Naive thymus-derived CD8-positive, alpha-beta T cell (primary cell): ENCODE data around the gene ADGRA1. TPM values are rescaled to one million over a fixed set of nuclear protein-coding genes. Genes with fewer than 3 reads are reported as not detected.
A peak's percentile ranks its signal among the peaks of the same experiment; 100 is the strongest.

ENCODE experiments used
- ATAC-seq, 2 donors: fragments of 150-1000 bp; cut with Tn5 transposase in 1 of 2; sonication (Bioruptor Pico), chemical (Tn5 transposase) in 1 of 2; 1 replicate in 1 of 2; 2 replicates in 1 of 2; pipeline ENCODE4 v1.10.0; 2021; ENCODE audit warnings: mild to moderate bottlenecking in 2 of 2, moderate library complexity in 2 of 2
- POLR2A ChIA-PET: fragments of 350-600 bp; sonication (Branson Sonifier 250); formaldehyde crosslinking; loops from one replicate; lab custom pipeline; 2021; ENCODE audit warnings: antibody characterized with exemption; lab: Charles Lee
- DNase-seq, 10 donors: peaks; one replicate each; pipeline versions ENCODE4 v3.0.0 to v3.0.0-alpha.2; 2020 to 2022
- H3K27ac Mint-ChIP-seq, 10 donors: one replicate each; pipeline ENCODE4 v1.8.0; 2020 to 2022; ENCODE audit warnings: mild to moderate bottlenecking in 10 of 10, mixed read lengths in 10 of 10, moderate library complexity in 4 of 10, inconsistent platforms in 1 of 10
- H3K27me3 Mint-ChIP-seq, 5 donors: one replicate each; pipeline ENCODE4 v1.8.0; 2021 to 2022; ENCODE audit warnings: mixed read lengths in 5 of 5
- H3K36me3 Mint-ChIP-seq, 3 donors: one replicate each; pipeline ENCODE4 v1.8.0; 2020 to 2022; ENCODE audit warnings: mixed read lengths in 3 of 3, mild to moderate bottlenecking in 2 of 3, inconsistent platforms in 1 of 3
- H3K4me1 Mint-ChIP-seq, 4 donors: one replicate each; pipeline ENCODE4 v1.8.0; 2021 to 2022; ENCODE audit warnings: mixed read lengths in 4 of 4
- H3K4me3 Mint-ChIP-seq, 10 donors: one replicate each; pipeline ENCODE4 v1.8.0; 2020 to 2022; ENCODE audit warnings: mild to moderate bottlenecking in 10 of 10, mixed read lengths in 10 of 10, moderate library complexity in 6 of 10, inconsistent platforms in 1 of 10
- H3K9me3 Mint-ChIP-seq, 9 donors: one replicate each; pipeline ENCODE4 v1.8.0; 2020 to 2022; ENCODE audit warnings: mixed read lengths in 9 of 9, mild to moderate bottlenecking in 3 of 9, inconsistent platforms in 1 of 9, moderate library complexity in 1 of 9
- polyA plus RNA-seq, 3 donors: library from polyadenylated mRNA; unstranded; fragments of 300-500 nt; fragmentation: Illumina TruSeq; gene quantifications; one replicate each; pipeline ENCODE4 v1.2.3, GENCODE V29; 2021
- total RNA-seq, 8 experiments: library from RNA in 2 of 8; stranded (reverse) in 2 of 8; gene quantifications; one replicate each; pipeline ENCODE4 v1.2.3 and lab custom pipeline; 2021 to 2026

ADGRA1 gene
- total and polyA plus RNA-seq, 5 experiments from 2014 or later, result not detected

GRCh38 chr10:133114726-133115452 is 27.2 kb downstream of the ADGRA1 start:
- no peak for DNase-seq
- H3K9me3 Mint-ChIP-seq, result peaks cover 0 to 22% (median 4%) of the 10 kb centered on the region in 9 donors
- H3K27ac Mint-ChIP-seq, result no peak overlapping the region
- no peaks in the 10 kb centered on the region for H3K4me1 Mint-ChIP-seq
- peaks cover 0 to 14% (median 9%) of the 10 kb centered on the region in 5 donors for H3K27me3 Mint-ChIP-seq
- POLR2A ChIA-PET, result no interaction called here
- ATAC-seq, result no peak
- peaks cover 0 to 5% (median 0%) of the 10 kb centered on the region in 3 donors for H3K36me3 Mint-ChIP-seq
- H3K4me3 Mint-ChIP-seq, result no peak overlapping the region

DNA sequence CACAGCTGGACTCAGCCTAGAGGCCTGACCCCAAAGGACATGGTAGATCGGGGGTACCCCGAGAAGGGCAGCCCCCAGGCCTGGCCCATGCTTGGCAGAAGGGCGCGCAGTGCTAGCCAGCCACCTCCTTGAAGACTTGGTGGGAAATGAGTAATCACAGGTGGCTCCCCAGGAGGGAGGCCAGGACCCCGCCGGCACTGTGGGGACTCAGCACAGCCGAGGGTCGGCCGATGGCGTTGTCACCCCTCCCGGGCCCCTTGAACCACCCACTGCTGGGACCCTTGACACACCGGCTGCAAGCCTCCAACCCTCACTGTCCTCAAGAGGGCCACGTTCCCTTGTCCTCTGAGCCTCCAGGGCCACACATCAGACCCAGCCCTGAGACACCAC is 27.7 kb downstream of the ADGRA1 start:
- Mint-ChIP-seq H3K27me3 (peaks cover 0 to 10% (median 6%) of the 10 kb centered on the region in 5 donors), H3K9me3 (peaks cover 0 to 19% (median 4%) of the 10 kb centered on the region in 9 donors), H3K36me3 (peaks cover 0 to 5% (median 0%) of the 10 kb centered on the region in 3 donors), H3K27ac (no peak overlapping the region), H3K4me1 (no peaks in the 10 kb centered on the region), H3K4me3 (no peak overlapping the region)
- no peak for DNase-seq
- POLR2A ChIA-PET, result no interaction called here
- ATAC-seq, result no peak

DNA sequence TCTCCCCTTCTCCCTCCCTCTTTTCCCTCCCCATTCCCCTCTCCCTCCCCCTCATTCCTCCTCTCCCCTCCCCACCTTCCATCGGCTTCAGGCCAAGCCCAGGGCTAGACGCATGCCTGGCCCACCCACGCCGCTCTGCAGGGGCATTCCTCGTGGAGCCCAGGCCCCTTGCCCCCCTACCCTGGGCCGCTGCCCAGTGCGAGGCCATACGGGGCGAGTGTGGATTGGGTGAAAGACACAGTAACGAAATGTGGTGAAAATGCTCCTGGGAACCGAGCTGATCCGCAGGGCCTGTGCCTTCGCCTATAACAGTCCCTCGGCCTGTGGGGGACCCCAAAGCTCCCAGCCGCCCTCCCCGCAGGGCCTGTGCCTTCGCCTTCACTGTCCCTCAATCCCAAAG is 28.3 kb downstream of the ADGRA1 start:
- H3K27ac Mint-ChIP-seq, result no peak overlapping the region
- POLR2A ChIA-PET, result no interaction called here
- H3K4me3 Mint-ChIP-seq, result peak overlapping the region in 1 of 10 donors; percentile 40
- DNase-seq (no peak), ATAC-seq (no peak)
- no peaks in the 10 kb centered on the region for H3K4me1 Mint-ChIP-seq
- peaks cover 0 to 5% (median 1%) of the 10 kb centered on the region in 5 donors for H3K27me3 Mint-ChIP-seq
- H3K9me3 Mint-ChIP-seq, result peaks cover 0 to 15% (median 4%) of the 10 kb centered on the region in 9 donors
- H3K36me3 Mint-ChIP-seq, result peaks cover 0 to 5% (median 0%) of the 10 kb centered on the region in 3 donors

GRCh38 chr10:133116455-133116854 is 28.7 kb downstream of the ADGRA1 start:
- Mint-ChIP-seq H3K4me1 (no peaks in the 10 kb centered on the region), H3K27ac (no peak overlapping the region), H3K9me3 (peaks cover 0 to 15% (median 4%) of the 10 kb centered on the region in 9 donors), H3K36me3 (peaks cover 0 to 5% (median 0%) of the 10 kb centered on the region in 3 donors), H3K27me3 (peaks cover 0 to 4% (median 0%) of the 10 kb centered on the region in 5 donors), H3K4me3 (no peak overlapping the region)
- no peak for DNase-seq
- POLR2A ChIA-PET, result no interaction called here
- no peak for ATAC-seq

- Mint-ChIP-seq H3K27me3 (peaks cover 0 to 3% (median 0%) of the 10 kb centered on the region in 5 donors), H3K9me3 (peaks cover 0 to 15% (median 4%) of the 10 kb centered on the region in 9 donors), H3K4me3 (no peak overlapping the region), H3K27ac (no peak overlapping the region), H3K36me3 (peaks cover 0 to 5% (median 0%) of the 10 kb centered on the region in 3 donors), H3K4me1 (no peaks in the 10 kb centered on the region)
- ATAC-seq, result no peak
- DNase-seq, result no peak
- POLR2A ChIA-PET, result no interaction called here
These were observed 29.4 kb downstream of the ADGRA1 start for GRCh38 chr10:133117036-133117687.

- peaks cover 0 to 5% (median 0%) of the 10 kb centered on the region in 3 donors for H3K36me3 Mint-ChIP-seq
- no peak overlapping the region for H3K27ac Mint-ChIP-seq
- H3K27me3 Mint-ChIP-seq, result peaks cover 0 to 5% (median under 1%) of the 10 kb centered on the region in 5 donors
- ATAC-seq (no peak), DNase-seq (no peak)
- POLR2A ChIA-PET, result no interaction called here
- no peak overlapping the region for H3K4me3 Mint-ChIP-seq
- peaks cover 0 to 15% (median 4%) of the 10 kb centered on the region in 9 donors for H3K9me3 Mint-ChIP-seq
- peaks cover 0 to under 1% (median under 1%) of the 10 kb centered on the region in 4 donors for H3K4me1 Mint-ChIP-seq
These were observed 30.0 kb downstream of the ADGRA1 start for GRCh38 chr10:133117688-133118071.

GRCh38 chr10:133121479-133121878 is 33.8 kb downstream of the ADGRA1 start:
- H3K9me3 Mint-ChIP-seq, result peaks cover 0 to 15% (median 4%) of the 10 kb centered on the region in 9 donors
- peaks cover 8 to 36% (median 12%) of the 10 kb centered on the region in 5 donors for H3K27me3 Mint-ChIP-seq
- H3K27ac Mint-ChIP-seq, result no peak overlapping the region
- no peak overlapping the region for H3K4me3 Mint-ChIP-seq
- H3K36me3 Mint-ChIP-seq, result peaks cover 0 to 5% (median 0%) of the 10 kb centered on the region in 3 donors
- ATAC-seq (no peak), DNase-seq (peak in 1 of 10 donors; percentile 46)
- H3K4me1 Mint-ChIP-seq, result peaks cover 1 to 11% (median 6%) of the 10 kb centered on the region in 4 donors
- POLR2A ChIA-PET, result no interaction called here

DNA sequence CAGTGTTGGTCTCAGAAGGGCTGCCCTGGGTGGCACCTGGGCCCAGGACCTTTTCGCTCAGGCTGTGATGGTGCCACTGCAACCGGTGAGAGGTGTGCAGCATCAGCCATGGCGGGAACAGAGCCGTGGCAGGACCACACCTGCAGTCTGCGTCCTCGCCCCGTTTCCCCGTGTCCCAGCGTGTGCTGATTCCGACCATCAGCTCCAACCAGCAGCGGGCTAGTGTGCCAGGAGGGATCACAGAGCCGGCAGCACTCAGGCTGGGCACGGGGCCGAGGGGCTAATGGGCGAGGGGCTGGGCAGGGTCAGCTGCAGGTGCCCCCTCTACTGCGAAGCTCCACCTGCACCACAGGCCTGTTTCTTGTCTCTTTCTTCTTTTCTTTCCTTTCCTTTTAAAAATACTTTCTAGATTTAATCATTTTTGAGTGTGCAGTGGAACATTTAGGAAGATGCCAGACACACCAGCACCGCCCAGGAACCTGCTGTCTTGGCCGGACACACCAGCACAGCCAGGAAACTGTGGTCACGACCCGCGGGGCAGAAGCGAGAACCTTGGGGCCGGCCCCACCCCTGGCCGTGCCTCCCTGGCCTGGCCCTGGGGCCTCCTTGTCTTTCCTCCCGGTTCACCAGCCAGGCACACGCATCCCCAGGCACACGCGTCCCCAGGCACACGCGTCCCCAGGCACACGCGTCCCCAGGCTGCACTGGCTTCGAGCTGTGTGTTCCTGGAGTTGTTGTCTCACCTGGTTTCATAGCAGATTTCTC is 34.6 kb downstream of the ADGRA1 start:
- POLR2A ChIA-PET, result no interaction called here
- H3K4me3 Mint-ChIP-seq, result peak overlapping the region in 1 of 10 donors; percentile 27

GRCh38 chr10:133123050-133123745 is 35.5 kb downstream of the ADGRA1 start:
- POLR2A ChIA-PET, result no interaction called here
- peaks cover 8 to 36% (median 12%) of the 10 kb centered on the region in 5 donors for H3K27me3 Mint-ChIP-seq
- ATAC-seq, result no peak
- peak overlapping the region in 1 of 10 donors; percentile 29 for H3K27ac Mint-ChIP-seq
- no peak for DNase-seq
- H3K4me1 Mint-ChIP-seq, result peaks cover 1 to 11% (median 6%) of the 10 kb centered on the region in 4 donors
- peaks cover 0 to 5% (median 0%) of the 10 kb centered on the region in 3 donors for H3K36me3 Mint-ChIP-seq
- peak overlapping the region in 3 of 10 donors; percentile 14 to 27 (median 18) for H3K4me3 Mint-ChIP-seq
- H3K9me3 Mint-ChIP-seq, result peaks cover 0 to 13% (median 4%) of the 10 kb centered on the region in 9 donors

More for the DNA sequence above, 34.6 kb downstream of the ADGRA1 start:
- Mint-ChIP-seq H3K9me3 (peaks cover 0 to 15% (median 4%) of the 10 kb centered on the region in 9 donors), H3K27ac (no peak overlapping the region), H3K27me3 (peaks cover 8 to 36% (median 12%) of the 10 kb centered on the region in 5 donors), H3K4me1 (peaks cover 1 to 11% (median 6%) of the 10 kb centered on the region in 4 donors), H3K36me3 (peaks cover 0 to 5% (median 0%) of the 10 kb centered on the region in 3 donors)
- peak in 1 of 10 donors; percentile 52 for DNase-seq
- ATAC-seq, result no peak

GRCh38 chr10:133123746-133124356 is 36.1 kb downstream of the ADGRA1 start:
- Mint-ChIP-seq H3K4me1 (peaks cover 1 to 11% (median 6%) of the 10 kb centered on the region in 4 donors), H3K36me3 (peaks cover 0 to 2% (median 0%) of the 10 kb centered on the region in 3 donors), H3K9me3 (peaks cover 0 to 7% (median 2%) of the 10 kb centered on the region in 9 donors), H3K27me3 (peaks cover 7 to 36% (median 12%) of the 10 kb centered on the region in 5 donors), H3K27ac (no peak overlapping the region), H3K4me3 (no peak overlapping the region)
- DNase-seq, result peak in 1 of 10 donors; percentile 60
- ATAC-seq, result no peak
- POLR2A ChIA-PET, result no interaction called here

DNA sequence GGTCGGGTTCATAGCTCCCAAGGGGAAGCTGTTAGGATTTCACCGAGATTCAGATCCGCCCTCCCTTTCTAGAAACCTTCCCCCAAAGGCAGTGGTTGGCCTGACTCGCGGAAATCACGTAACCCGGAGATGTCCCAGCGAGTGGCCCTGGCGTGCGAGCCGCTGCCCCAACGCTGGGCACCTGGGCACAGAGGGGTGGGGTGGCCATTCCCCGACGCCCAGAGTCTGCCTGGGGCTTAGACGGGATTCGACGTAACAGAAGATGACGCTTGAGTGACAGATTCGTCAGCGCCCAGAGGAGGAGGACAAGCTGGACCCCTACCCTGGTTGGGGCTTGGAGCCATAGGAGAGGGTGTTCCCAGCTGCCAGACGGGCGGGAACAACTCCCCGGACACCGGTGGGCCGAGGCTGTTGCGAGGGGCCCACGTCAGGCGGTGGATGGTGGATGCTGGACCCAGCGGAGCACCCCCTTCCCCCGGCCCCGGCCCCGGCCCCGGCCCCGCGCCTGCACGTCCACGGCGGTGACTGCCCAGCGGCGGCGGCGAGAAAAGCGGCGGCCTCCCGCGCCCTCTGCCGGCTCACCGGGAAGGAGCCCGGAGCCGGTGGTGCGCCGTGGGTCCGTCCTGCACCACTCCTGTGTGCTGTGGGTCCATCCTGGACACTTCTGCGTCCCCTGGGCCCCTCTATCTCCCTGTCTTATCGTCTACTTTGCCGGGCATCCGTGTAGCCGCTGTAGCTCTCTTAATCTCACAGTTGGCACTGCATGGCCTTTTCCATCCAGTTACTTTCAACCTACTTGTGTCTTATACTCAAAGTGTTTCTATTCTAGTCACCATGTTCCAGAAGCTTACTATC is 36.9 kb downstream of the ADGRA1 start:
- Mint-ChIP-seq H3K9me3 (peaks cover 0 to 2% (median 0%) of the 10 kb centered on the region in 9 donors), H3K27me3 (peaks cover 5 to 36% (median 12%) of the 10 kb centered on the region in 5 donors), H3K36me3 (no peaks in the 10 kb centered on the region), H3K27ac (no peak overlapping the region), H3K4me3 (no peak overlapping the region), H3K4me1 (peaks cover 1 to 11% (median 6%) of the 10 kb centered on the region in 4 donors)
- POLR2A ChIA-PET, result no interaction called here
- DNase-seq (peak in 1 of 10 donors; percentile 59), ATAC-seq (no peak)
